Stimulated activated CD4-positive, alpha-beta T cell treated with anti-CD3 and anti-CD28 coated beads, Interleukin-1b, Interleukin-23, amount 100 ng/mL, for 24 hours (primary cell): ENCODE results near the gene SMCO4.

Experiments
- DNase-seq, 4 experiments: peaks; one replicate each; pipeline ENCODE4 v3.0.0-alpha.2; 2020; ENCODE audit warnings: low read depth in 4 of 4, low spot score in 1 of 4

Gene SMCO4

DNA sequence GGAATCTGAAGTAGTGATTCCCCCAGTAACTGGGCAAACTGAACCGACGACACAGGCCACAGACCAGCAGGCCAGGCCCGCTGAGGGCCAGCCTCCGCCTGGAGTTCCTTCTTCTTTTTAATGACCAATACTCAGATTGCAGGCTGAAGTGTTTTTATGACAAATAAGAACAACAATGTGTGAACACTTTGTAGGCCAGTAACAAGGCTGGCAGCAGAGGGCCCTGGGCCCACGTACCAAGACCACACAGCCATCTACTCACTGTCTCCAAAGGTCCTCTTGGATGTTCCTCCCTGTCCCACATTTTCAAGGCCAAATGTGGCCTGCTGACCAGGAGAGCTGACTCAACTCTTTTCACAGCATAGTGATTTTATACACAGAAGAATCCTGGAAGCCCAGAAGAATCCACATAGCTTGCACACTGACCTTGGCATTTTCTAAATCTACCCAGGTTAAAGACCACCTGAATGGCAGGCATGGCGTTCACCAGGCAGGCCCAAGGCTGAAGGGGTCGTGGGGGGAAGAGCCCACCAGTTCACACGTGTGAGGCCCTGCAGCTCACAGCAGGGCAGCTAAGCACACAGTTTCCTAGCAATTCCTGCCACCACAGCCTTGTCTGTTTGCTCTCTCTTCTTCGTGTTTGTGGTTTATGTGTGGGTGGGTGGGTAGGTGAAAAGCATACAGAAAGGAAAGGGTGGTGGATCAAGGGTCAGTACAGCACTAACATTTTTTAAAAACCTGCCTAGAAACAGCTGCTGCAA, 13.3 kb downstream of the SMCO4 start:
- DNase-seq: no peak

DNA sequence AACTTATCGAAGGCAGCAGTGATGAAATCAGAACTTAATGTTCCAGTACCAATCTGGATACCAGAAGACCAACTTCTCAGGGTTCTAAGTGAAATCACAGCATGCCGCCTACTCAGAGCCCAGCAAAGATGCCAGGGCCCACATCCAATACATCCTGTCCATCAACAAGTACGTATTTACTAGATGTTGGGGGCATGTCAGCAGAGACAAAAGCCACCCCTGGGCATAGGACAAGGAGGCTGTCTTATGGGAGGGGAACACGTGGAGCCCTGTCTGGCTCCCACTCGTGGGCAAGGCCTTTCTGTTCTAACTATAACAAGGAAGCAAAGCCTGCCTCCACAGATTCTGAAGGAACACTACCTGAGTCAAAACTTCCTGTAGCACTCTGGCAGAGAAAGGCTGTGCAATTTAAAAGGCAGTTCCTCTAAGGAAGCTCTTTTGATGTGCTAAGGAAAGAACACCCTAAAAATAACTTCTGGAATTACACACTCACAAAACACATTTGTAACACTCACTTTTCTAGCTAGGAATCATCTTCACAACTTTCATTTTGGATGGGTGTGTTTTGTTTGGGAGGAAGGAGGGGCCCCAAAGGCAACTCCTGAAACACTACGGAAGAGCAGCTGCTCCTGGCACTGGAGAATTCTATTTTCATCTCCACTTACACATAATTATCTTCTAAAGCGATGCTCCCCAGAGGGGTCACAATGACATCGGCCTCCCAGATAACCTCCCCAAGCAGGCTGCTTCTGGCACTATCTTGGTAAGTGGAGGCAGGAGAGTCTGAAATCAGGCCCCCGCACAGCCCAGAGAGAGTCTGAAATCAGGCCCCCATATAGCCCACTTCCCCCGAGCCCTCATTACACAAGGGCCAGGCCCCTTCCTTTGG, 14.2 kb downstream of the SMCO4 start:
- no peak for DNase-seq

DNA sequence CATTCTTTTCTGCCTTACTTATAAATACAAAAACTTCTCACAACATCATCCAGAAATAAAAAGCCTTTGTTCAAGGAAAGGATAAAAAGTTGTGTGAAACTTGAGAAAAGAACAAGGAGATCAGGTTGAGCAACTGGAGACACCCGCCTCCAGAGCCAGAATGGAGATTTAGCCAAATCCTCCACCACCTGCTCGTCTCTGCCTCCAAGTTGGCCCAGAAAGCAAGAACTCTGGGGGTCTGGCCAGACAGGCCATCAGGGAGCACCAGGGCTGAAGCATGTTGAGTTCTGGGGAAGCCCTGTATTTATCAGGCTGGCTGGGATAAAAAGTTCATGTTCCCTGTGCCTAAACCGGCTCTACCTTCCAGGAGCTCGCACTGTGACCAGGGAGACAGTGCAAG, 14.9 kb downstream of the SMCO4 start:
- DNase-seq: no peak

DNA sequence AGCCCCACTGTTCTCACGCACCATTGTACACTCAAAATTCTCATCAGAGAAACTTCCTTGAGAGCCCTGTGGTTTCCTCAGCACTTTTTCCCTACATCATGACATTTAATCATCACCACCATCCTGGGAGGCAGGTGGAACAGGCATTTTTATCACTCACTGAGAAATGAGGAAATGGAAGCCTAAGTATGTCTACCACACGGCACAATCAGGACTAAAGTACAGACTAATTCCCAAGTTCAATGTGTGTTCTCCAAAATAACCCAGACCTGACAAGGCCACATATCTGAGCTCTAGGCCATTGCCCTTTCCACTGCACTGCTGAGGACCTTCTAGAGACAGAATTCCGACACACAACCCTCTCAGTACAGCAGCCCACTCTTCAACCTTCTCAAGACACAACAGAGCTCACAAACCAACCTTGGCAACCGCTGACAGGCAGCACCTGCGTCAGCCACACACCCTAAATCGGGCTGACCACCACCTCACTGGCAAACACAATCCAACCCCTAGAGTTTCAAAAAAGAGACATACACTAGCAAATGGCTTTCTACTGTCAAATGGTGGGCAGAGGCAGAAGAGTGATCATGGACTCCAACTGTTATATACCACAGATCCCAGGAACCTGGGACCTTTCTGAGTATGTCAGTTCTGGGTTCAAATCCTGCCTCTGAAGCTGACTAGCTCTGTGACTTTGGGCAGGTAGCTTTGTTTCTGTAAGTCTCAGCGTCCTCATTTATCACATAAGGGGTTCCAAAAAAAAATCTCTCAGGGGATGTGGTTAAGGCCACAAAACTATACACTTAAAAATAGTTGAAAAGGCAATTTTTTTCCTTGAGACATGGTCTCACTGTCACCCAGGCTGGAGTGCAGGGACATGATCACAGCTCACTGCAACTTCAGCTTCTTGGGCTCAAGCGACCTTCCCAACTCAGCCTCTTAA, 16.3 kb downstream of the SMCO4 start:
- DNase-seq: no peak

DNA sequence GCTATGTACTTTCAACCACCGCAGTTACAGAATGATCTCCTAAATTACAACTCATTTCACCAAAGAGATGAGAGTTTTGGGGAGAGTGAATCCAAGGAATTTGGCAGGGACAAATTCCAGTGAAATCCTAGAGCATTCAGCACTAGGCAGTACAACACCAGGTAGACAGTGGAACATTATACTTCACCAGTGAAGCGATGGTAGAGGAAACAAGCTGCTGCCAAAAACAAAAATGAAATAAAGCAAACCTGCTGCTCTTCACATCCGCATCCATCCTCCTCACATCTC, 16.9 kb downstream of the SMCO4 start:
- no peak for DNase-seq

DNA sequence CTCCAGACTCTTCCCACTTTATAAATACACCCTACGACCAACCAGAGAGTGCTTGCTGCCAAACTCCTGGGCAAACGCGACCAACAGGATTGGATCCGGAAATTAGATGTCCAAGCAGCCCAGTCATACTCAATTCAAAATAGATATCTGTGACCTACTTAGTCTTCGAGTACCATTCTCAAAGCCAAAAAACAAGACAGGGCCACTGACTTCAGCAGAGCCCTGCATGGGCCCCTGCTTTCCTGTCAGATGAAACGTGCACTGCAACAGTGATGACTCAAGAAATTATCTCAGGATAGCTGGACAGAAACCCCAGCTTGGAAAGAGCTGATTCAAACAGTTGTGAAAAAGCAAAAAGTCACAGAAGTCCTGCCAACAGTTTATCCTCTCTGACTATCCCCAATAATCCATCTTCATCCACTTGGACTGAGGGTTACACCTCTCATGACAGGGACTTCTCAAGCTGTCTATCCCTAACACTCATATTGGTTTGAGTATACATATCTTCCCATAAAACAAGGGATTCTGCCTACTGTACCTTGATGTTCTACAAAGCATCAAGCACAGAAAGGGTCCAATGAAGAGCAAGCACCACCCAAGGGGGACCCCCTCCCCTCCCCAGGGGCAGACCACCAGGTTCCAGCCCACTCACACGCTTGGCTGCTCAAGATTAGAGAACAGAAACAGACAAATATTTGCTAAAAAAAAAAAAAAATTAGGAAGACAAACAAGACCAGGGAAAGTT, 17.4 kb downstream of the SMCO4 start:
- no peak for DNase-seq

DNA sequence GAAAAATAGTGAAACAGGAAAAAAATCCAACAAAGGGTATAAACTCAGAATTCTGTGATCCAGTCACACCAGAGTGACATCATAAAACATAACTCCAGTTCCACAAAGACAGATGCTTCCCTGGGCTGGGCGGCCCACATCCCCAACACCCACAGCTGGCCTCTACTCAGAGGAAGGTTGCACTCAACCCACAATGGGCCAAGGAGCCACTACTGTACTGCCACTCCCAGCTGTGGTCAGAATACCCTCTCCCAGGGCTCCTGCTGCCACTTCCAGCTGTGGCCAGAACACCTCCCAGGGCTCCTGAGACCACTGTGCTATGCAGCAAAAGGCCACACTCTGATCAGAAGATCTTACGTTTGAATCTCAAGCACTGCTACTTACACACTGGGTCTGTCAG, 18.3 kb downstream of the SMCO4 start:
- no peak for DNase-seq

DNA sequence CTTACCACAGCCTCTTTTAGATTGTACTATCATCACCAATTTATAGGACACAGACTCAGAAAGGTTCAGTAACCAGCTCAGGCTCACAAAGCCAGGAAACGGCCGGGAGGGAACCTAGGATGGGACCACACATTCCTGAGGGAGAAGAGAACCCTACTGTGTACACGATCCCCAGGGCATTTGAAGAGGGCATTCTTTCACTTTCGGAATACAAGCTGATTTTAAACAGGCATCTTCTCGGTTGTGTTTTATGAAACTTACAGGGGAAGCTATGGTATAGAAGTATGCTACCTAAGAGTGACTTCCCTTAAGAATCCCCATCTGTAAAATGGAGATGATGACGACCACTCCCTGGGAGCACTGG, 19.0 kb downstream of the SMCO4 start:
- no peak for DNase-seq

DNA sequence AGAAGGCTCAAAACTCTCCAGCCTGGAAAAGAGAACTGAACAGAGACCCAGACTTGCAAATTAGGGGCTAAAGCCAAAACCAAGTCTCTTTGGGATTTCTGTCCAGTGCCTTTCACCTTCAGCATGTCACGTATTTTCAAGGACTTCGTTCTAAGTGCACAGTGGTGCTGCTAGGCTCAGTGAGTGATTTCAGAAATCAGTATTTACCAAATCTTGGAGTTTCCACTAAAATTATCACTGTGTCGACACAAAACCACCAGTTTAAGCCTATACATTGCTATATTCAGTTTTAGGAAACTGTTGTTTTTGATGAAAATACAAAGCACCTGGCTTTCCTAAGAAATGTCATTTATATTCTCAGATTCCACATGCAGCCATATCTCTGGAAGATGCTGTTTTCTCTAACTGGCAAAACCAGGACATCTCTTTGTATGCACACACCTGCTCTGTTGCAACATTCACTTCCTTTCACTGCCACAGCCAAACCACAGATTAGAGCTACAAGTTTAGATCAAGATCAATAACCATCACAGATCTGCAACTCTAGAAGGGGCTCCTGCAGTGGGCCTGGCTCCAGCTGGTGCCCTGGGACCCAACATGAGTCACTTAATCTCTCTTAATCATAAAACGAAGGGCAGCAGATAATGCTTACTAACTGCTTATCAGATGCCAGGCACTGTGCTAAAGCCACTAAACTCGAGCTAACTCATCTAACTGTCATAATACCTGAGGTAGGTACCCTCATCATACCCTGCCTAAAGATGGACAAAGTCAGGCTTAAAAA, 22.3 kb downstream of the SMCO4 start:
- no peak for DNase-seq

DNA sequence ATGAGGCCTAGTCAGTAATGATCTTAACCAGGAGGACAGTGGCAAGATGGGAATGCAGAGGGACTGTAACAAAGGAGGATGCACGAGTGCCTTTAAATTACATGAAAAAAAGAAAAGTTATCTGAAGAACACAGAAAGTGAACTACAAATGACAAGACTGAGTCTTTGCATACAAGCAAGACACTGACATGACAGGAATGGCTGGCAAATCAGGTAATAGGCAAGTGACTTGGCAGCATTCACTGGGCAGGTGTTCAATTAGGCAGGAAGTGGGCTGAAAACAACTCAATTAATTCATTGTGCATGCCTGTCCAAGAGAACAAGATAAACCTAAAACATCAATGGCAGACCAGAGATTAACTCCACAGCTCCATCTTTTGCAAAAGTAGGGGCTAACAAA, 24.0 kb downstream of the SMCO4 start:
- no peak for DNase-seq

DNA sequence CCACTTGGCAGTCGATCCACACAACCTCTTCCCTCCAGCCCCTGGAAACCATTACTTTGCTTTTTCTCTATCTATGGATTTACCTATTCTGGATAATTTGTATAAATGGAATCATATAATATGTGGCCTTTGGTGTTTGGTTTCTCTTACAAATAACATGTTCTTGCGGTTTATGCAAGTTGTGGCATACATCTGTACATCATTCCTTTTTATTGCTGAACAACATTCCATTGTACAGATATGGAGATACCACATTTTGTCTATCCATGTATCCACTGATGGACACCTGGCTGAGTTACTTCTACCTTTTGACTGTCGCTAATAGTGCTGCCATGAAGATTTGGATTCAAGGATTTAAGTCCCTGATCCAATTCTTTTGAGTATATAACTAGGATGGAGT, 25.1 kb downstream of the SMCO4 start:
- DNase-seq: no peak

DNA sequence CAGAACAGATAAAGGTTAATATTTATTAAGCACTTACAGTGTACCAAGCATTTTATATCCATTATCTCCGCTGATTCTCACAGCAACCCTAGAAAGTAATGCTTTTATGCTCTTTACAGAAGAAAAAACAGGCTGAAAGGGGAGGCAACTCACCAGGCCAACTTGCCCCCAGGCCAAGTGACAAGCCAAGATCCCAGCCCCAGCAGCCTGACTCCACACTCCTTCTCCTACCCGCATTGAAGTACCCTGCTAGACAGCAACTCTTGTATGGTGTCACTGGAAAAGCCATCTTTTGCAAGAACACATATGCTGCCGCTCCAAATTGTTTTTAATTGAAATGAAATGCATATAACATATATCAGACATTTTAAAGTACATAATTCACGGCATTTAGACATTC, 25.6 kb downstream of the SMCO4 start:
- no peak for DNase-seq

DNA sequence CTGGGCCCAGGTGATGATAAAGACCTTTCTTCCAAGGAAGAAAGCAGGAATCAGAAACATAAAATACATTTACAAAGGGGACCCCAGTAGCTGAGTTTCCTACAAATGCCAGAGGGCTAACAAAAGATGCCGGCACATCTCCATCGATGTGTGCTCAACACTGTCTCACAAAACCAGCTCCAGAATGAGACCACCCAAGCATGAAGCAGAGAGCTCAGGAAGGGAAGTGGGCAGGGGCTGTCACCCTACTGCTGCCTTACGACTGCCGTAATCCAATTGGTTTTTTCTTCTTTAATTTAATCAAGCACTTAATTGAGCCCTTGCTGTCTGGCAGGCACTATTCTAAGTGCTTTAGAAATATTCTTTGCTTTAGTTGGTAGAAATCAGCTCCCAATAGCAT, 26.1 kb downstream of the SMCO4 start:
- no peak for DNase-seq

DNA sequence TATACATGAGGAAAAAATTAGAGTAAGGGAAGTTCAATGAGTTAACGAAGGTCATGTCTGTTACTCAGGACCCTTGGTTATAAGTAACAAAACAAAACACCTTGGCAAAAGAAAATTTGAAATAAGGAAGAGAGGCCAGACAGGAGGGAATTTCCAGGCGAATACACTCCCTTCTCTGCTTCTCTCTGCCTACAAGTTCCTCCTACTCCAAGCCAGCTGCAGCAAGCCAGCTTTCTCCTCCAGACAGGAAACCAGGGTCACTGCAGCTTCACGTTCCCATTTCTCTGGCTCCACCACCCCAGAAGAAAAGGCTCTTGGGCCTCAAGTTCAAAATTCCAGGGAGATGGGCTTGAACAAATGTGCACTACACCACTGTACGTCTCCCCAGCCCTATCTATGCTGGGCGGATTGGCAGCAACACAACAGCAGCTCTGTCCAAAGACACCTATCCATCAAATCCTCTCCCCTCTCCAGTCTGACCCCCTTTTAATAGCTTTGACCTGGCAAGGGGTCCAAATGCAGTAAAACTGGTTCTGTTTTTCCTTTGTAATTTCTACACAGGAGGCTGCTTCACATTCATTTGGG, 27.7 kb downstream of the SMCO4 start:
- DNase-seq: no peak

DNA sequence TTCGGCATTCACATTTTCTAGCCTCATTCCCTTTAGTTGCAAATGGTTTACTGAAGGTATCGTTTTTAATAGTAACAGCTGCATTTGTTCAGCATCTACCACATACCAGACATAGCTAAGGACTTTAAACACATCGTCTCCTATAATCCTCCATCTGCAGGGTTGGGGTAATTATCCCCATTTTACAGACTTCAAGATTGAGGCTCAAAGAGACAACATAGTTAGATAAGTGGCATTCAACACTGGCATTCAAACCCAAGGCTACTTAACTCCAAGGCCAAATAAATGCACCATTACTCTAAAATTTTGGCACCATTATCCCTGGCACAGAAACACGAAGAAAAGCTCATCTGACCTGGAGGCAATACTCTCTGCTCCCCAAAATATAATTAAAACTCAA, 28.5 kb downstream of the SMCO4 start:
- no peak for DNase-seq

DNA sequence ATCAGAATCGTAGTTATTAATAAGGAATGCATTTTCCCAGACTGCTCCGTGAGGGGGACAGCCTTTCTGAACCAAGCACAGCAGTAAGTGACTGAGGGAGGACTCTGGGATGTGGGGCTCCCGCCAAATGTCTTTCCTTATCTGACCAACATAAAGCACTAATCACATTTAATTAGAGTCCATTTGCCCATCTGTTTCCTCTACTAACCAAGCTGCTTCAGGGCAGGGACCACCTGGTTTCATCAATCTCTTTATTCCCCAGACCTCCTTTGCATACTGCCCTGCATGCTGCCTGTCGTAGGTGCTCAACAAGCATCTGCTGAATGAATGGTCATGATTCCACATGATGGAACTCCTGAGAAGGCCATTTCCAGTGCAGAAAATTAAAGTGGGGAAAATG, 29.4 kb downstream of the SMCO4 start:
- no peak for DNase-seq

DNA sequence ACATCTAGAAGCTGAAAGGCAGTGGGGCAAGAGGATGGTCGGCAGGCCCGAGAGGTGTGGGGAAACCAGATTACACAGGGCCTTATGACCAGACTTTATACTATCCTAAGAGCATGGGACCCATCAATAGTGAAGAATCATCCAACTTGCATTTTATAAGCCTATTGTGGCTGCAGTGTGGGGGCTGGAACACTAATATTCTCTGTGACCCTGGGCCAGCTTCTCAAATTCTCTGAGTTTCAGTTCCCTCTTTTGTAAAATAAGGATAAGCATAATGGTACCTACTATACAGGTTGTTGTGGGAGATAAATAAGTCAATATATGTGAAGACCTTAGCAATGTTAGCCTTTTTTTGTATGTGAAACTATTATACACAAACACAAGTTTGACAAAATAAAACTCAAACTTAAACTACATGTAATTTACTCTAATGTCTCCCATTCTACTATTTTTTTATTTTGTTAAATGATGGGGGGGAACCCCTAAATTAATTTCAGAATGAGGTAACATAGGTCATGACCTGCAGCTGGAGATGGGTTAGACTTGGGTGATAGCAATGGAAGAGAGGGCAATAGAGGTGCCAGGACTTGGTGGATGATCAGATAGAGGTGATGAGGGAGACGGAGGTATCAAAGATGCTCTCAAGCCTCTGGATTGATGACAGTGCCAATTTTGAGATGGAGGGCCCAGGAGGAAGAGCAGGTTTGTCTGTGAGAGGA, 30.1 kb downstream of the SMCO4 start:
- DNase-seq: no peak

DNA sequence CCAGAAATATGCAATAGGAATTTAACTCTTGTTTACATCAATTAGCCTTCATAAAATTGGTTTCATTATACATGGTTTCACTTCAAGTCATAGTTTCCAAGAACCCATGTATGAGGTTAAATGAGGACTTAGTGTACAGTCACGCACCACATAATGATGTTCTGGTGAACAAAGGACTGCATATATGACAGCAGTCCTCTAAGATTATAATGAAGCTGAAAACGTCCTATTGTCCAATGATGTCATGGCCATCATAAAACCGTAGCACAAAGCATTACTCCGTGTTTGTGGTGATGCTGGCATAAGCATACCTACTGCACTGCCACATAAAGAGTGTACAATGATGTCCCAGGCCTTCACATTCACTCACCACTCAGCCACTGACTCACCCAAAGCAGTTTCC, 31.1 kb downstream of the SMCO4 start:
- no peak for DNase-seq

DNA sequence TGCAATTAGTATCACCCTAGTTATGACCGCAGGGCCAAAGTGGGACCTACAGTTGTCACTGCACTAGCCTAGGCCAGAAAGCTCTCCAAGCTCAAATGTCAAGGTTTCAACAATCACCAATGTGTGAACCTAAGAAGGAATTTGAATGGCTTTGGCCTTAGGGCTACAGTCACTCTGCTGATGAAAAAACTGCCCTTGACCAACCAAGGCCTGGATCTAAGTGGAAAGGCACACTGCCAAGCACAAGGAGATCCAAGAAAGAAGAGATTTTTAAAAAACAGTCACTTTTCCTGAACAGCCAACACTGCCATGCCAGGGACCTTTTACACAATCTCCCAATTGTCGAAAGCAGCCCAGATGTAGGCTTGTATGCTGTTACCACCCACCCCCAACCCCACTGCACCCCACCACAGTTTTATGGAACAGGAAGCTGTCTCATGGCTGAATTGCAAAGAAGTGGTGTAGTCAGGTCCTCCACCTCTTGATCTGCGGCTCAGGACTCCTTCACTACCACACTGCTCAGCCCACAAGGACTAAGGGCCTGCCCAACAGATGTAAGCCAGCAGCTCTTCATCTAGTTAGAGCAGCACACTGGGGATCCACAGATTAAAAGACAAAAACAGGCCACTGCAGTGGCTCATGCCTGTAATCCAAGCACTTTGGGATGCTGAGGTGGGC, 32.9 kb downstream of the SMCO4 start:
- no peak for DNase-seq
